HG02885 (cell line): ENCODE data around the gene SGSM1.
A peak's percentile ranks its signal among the peaks of the same experiment; 100 is the strongest.

ENCODE experiments used
- ATAC-seq: cut with Tn5 transposase; IDR thresholded peaks from one replicate; pipeline ENCODE4 v1.9.1; 2021; ENCODE audit warnings: mild to moderate bottlenecking; ENCODE audit not compliant: unreplicated experiment, poor library complexity

SGSM1 gene, protein sequence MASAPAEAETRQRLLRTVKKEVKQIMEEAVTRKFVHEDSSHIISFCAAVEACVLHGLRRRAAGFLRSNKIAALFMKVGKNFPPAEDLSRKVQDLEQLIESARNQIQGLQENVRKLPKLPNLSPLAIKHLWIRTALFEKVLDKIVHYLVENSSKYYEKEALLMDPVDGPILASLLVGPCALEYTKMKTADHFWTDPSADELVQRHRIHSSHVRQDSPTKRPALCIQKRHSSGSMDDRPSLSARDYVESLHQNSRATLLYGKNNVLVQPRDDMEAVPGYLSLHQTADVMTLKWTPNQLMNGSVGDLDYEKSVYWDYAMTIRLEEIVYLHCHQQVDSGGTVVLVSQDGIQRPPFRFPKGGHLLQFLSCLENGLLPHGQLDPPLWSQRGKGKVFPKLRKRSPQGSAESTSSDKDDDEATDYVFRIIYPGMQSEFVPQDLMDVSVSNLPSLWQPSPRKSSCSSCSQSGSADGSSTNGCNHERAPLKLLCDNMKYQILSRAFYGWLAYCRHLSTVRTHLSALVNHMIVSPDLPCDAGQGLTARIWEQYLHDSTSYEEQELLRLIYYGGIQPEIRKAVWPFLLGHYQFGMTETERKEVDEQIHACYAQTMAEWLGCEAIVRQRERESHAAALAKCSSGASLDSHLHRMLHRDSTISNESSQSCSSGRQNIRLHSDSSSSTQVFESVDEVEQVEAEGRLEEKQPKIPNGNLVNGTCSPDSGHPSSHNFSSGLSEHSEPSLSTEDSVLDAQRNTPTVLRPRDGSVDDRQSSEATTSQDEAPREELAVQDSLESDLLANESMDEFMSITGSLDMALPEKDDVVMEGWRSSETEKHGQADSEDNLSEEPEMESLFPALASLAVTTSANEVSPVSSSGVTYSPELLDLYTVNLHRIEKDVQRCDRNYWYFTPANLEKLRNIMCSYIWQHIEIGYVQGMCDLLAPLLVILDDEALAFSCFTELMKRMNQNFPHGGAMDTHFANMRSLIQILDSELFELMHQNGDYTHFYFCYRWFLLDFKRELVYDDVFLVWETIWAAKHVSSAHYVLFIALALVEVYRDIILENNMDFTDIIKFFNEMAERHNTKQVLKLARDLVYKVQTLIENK

DNA sequence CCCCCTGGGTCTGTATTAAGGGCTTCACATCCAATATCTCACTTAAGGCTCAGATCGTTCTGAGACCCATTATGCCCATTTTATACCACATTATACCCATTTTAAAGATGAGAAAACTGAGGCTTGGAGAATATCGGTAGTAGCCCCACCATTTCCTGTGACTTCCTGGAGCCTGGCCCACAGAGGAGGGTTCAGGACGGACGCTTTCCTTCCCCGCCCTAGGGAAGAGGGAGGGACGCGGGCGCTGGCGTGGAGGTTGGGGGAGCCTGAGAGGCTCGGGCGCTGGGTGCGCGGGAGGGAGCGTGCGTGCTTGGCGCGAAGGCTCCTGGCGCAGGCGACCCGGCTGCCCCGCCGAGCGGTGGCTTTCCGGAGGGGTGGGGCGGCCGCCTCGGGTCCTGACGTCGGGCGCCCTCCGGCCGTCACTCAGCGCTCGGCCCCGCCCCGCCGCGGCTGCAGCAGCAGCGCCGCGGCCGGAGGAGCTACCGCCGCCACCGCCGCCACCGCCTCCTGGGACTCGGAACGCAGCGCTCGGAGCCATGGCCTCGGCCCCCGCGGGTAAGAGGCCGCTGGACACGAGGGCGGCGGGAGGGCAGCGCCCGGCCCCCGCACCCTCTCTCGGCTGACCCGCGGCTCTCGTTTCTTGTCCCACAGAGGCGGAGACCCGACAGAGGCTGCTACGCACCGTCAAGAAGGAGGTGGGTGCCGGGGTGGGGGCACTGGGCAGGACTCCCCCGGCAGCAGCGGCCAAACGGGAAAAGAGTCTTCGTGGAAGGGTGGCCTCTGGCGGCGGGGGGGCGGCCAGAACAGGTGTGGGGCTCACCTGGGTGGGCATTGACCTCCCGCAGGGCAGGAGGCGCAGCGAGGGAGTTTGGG is at the start of gene SGSM1:
Gene SGSM1, plus strand, starts transcription at position 422 of the 873 bp plus-strand sequence. Its CDS starts 115 bp downstream, at position 537.
- peak; percentile 59 for ATAC-seq

DNA sequence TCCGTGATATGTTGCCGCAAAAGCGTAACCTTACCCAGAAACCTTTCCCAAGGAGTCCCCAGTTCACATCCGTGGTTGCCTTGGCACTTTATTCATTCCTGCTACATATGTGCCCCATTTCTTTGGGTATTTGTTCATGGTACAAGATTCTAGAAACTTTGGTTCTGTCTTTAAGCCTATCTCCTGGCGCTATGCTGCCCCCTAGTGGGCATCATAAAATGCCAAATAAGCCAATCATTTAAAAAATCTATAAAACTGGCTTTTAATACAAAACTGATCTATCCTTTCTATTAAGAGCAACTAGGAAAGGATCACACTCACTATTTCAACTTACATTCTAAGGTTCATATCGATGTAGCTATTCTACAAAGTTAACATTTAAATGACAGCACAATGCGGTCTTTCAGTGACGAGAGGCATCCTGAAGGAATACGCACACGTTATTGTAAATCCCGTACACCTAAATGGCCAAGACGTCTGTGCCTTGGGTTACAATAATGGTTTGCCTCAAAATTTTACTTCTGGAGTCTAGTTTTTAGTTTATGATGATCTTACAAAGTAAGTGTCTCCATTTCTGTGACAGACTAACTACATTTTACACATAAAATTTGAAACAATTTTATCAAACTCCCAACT is 47.7 kb upstream of the SGSM1 start:
- ATAC-seq = no peak

DNA sequence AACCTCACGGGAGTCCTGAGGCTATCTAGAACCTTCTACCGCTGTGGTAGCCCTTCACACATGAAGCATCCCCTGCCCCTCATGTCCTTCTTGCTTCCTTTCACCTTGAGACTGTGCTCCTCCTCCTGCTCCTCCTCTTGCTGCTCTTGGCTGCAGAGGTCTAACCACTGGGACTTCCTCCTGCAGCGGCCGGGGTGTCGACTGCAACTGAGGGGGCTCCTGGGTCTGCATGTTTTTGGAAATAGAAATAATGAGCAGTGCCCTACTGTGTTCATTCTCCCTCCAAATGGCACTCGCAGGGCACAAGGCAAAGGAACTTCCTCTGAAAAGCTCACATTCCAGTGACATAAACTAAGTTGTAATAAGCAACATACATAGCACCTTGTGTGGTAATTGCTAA is 46.2 kb upstream of the SGSM1 start:
- no peak for ATAC-seq

DNA sequence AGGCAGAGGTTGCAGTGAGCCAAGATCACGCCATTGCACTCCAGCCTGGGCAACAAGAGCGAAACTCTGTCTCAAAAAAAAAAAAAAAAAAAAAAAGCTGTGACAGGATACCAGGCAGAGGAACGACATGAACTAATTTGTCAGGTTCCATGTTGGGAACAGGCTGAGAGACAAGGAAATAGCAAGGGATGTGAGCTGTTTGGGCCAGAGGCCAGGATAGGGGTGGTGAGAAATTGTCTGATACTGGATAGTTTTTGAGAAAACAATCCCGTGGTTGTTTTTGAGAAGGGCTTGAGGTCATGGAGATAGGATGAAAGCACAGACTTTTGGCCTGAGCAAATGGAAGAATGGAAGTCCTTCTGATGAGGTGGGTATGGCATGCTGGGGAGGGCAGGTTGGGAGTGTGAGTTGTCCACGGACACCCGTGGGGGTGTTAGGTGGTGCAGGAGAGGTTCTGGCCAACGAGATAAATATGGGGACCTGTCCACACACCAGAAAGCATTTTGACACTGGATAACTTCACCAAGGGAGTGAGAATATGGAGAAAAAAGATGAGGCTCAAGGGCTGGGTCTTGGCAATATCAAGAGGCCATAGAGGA is 45.2 kb upstream of the SGSM1 start:
- no peak for ATAC-seq

DNA sequence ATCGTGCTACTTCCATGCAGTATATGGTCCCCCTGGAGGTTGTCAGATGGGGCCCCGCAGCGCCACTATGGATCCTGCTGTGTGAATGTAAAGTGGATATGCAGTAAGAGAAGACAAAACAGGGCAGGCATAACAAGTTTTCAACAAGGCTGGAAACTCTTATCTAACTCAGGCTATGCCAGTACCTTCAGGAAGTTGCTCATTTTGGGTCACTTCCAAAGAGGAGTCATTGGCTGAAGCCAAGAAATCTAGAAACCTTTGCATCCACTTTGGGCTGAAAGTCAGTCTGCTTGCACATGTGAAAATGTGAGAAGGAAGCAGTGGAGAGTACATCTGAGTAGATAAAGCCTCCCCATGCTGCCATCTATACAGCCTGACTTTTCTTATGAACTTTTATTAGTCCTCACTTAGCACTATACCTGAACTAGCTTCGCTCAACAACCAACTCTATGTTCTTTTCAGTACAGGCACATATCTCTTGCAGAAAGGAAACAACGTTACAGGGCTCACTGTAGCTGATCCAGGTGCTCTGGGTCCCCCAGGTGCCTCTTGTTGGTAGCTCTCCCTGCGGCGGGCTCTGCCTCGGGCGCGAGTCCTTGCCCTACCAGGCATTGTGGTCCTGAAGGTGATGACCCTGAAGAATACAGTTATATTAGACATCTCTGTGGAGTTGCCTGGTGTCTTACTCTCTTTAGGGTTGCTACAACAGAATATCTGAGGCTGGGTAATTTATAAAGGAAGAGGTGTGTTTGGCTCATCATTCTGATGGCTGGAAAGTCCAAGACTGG is 43.9 kb upstream of the SGSM1 start:
- ATAC-seq = no peak

DNA sequence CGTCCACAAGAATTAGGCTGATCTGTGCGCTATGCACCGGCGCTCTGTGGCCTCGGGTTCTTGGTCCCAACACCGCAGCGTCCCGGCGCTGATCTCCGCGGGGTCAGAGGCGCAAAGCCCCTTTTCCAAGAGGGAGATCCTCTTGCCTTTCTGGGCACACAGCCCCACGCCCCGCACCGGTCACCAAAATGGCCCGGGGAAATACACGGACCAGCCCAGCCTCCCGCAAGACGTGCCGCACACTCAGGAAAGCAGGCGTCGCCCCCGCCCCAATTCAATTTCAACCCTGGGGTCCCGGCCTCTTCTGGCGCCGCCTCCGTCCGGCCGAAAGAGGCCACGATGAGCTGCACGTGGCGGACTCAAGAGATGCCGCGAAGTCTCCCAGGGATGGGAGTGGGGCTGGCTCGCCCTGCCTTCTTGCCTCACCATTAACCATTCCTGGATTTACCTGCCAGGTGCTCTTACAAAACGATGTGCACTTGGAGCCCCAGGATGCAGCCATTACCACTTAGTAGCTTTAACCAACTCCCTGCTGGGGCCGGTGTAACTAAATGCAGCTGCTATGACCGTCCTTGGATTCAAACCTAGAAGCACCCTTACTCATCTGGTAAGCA is 42.0 kb upstream of the SGSM1 start:
- ATAC-seq = no peak

DNA sequence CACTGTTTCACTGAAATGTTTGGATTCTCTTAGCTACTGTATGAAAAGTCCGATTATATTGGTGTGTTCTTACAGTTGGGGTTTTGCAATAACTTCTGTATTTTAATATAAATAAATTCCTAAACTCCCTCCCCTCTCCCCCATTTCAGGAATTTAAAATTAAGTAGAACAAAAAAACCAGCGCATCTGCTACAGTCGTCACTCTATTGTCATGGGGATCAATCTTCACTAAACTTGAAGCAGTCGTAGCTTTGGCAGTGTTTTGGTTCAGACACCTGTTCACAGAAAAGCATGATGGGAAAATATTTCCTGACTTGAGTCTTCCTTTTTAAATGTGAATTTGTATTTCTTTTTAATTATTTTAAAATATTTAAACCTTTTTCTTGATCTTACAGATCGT is 40.8 kb upstream of the SGSM1 start:
- no peak for ATAC-seq

DNA sequence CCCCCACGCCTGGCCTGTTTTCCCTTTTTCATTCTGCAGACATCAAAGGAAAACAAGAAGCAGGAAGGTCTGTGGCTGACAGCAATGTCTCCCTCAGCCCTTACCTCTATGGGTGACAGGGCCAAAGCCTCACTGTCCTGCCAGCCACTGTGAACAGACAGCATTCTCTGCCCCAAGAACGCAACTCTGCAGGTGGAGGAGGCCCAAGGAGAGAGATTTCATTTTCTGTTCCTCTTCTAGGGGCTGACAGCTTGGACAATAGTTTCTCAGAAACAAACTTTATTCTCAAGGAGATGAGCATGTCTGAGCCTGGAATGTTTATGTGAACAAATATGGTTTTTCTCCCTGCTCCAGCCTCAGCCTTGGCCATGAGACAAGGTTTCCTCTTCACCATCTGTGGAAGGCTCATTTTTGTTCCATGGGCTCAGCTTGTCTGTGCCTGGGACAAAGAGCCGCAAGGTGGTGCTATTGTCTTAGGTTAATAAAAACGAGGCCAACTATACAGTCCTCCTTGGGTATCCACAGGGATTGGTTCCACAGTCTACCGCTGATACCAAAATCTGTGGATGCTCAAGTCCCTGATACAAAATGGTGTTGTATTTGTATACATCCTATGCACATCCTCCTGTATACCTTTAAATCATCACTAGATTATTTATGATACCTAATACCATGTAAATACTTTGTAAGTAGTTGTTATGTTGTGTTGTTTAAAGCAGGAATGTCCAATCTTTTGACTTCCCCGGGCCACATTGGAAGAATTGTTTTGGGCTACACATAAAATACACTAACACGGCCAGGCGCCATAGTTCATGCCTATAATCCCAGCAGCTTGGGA is 37.3 kb upstream of the SGSM1 start:
- no peak for ATAC-seq

DNA sequence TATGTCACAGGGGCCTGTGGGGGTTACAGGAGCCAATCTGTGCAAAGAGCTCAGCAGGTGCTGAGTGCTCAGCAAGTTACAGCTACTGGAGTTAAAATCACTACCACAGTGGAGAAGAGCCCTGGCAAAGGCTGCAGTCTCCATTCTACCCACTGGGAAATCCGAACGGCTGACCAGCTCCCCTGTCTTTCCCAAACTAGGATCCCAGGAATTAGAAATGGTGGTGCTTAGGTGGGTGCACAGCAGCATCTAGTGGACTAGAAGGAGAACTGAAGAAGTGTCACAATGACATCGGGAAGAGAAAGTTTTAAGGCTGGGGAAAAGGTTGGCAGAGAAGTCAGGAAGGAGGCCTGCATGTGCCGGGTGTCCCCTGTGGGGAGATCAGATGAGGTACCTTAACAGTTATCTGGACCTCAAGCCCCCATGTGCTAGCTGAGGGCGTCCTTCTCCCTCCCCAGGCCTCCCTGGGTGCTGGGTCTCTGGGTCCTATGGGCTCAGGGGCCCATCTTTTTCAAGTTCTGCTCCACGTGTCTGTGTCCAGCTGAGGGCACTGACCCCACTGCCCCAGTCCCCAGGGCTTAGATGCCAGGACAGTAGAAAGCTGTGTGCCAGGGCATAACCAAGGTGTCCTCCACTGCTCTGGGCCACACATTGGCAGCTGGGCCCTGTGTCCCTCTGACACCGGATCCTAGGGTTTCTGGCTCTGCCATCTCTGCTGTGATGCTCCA is 33.4 kb upstream of the SGSM1 start:
- ATAC-seq = no peak

DNA sequence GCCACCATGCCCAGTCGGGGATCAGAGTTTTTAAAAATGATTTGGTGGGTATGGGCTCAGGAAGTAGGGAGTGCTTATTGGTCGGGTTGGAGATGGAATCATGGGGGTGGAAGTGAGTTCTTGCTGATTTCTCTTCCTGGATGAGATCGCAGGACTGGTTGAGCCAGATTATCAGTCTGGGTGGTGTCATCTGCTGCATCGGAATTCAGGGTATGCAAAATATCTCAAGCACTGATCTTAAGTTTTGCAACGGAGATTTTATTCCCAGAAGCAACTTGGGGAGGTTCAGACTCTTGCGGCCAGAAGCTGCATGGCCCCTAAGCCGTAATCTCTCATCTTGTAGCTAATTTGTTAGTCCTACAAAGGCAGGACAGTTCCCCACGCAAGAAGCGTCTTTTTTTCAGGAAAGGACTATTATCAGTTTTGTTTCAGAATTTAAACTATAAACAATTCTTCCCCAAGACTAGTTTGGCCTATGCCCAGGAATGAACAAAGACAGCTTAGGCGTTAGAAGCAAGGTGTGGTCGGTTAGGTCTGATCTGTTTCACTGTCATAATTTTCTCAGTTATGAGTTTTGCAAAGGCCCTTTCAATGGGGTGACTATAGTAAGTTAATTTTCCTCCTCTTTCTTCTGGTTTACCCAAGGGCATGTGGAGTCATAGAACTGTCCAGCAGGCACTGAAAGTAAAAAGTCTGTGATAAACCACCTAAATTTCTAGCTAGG is 30.1 kb upstream of the SGSM1 start:
- no peak for ATAC-seq

DNA sequence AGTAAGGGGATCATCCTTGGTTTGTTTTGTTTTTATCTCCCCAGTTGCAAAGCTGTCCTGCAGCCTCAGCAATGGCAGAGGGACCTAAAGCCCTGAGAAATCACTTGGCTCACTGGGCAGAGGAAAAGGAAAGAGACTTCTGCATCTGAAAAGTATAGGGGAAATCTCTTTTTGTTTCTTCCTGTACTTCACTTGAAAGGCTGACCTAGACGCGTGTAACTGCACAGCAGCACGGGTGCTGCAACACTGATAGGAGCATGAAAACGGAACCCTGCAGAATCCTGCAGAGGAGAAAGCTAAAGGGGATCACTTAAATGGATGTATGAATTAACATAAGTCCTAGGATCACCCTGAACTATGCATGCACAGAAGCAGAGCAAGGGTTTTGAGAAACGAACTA is 29.5 kb upstream of the SGSM1 start:
- ATAC-seq = no peak

DNA sequence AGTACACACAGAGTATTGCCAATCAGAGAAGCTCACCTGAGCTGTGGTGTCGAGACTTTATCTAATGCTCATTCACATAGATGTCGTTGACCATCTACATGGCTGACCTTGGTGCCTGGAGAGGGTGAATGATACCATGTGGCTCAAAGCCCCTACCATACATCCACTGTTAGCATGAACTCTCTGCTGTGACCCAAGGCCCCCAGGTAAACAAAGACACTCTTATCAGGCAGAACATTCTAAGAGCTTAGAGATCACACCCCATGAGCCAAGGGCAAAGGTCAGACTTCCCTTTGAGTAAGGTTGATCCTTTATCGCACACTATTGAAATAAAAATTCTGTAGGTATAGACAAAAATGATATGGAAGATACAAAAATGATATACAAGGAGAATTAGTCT is 16.5 kb upstream of the SGSM1 start:
- ATAC-seq = no peak

DNA sequence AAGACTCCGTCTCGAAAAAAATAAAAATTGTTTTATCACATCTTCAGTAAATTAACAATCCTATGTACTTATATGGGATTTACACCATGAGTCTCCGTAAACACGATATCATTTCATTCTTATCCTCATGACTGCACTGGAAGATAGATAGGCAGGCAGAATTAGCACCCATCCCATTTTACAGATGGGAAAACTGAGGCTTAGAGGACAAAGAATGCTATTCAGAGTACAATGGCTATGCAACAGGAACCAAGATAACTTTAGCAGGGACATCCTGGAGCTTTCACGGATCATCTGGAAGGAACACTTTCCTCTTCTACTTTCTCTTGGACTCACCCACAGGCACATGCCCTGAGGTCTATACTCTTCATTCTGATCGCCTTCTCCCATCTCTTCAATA is 14.6 kb upstream of the SGSM1 start:
- ATAC-seq = no peak

DNA sequence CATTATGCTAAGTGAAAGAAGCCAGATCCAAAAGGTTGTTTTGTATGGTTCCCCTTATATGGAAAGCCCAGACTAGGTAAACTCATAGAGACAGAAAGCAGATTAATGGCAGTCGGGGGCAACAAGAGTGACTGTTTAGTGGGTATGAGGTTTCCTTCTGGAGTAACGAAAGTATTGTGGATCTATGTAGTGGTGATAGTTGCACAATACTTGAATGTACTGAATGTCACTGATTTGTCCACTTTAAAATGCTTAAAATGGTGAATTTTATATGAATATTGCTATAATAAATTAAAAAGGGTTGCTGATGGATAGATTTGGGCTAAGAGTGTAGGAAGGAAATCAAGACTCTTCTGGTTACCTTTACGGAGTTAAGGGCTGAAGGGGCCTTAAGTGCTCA is 10.0 kb upstream of the SGSM1 start:
- no peak for ATAC-seq

DNA sequence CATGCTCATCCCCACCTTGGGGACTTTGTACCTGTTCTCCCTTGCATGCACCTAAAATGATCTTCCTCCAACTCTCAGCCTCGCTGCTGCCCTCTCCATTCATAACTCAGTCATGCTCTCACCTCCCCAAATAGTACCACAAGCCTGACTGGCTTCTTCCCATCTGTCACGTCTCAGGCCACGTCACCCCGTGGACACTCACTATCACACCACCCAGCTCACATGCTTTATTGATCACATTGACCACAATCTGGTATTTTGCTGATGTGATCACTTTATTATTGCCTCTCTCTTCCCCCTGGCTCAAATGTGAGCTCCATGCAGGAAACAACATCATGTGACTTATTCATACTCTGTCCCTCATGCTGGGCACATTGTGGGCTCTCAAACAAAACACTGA is 9.2 kb upstream of the SGSM1 start:
- ATAC-seq = no peak

DNA sequence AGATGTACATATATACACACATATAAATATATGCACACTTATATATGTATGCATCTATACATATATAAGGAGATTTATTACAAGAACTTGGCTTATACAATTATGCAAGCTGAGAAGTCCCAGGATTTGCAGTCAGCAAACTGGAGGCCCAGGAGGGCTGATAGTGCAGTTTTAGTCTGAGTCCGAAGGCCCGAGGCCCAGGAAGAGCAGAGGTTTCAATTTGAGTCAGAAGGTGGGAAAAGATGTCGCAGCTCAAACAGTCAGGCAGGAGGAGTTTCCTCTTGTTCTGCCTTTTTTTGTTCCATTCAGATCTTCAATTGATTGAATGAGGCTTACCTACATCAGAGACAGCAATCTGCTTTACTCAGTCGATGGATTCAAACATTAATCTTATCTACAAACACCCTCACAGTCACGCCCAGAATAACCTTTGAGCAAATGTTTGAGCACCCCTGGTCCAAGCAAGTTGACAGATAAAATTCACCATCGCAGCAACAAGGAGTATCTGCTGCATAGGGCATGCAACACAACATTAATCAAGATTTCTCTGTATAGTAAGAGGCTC is 4.0 kb upstream of the SGSM1 start:
- ATAC-seq = no peak
